CD4-positive, CD25-positive, alpha-beta regulatory T cell (primary cell): ENCODE data around the gene C16orf95. TPM values are rescaled to one million over a fixed set of nuclear protein-coding genes. Genes with fewer than 3 reads are reported as not detected.
"Not testable (repeated sequence)": the region's sequence is repeated elsewhere in the genome, so short reads cannot be mapped to it uniquely, and the experiment has no call there.

Experiments
- ATAC-seq, 2 donors: fragments of 150-1000 bp; cut with Tn5 transposase; one replicate each; pipeline ENCODE4 v1.10.0; 2021; ENCODE audit warnings: low read depth in 2 of 2, moderate number of reproducible peaks in 2 of 2, moderate library complexity in 1 of 2
- DNase-seq, 3 donors: peaks; one replicate each; pipeline versions ENCODE4 v3.0.0 to v3.0.0-alpha.2; 2012 to 2022; ENCODE audit warnings: mixed read lengths in 1 of 3
- H3K27ac ChIP-seq: one replicate; pipeline ENCODE4 v1.7.0; 2013; ENCODE audit warnings: mild to moderate bottlenecking, low read length; ENCODE audit not compliant: insufficient read depth, poor library complexity, severe bottlenecking
- H3K27me3 ChIP-seq: one replicate; pipeline ENCODE4 v1.7.0; 2013; ENCODE audit warnings: low read length; ENCODE audit not compliant: control insufficient read depth, insufficient read depth
- H3K36me3 ChIP-seq: one replicate; pipeline ENCODE4 v1.7.0; 2013; ENCODE audit warnings: mild to moderate bottlenecking, low read length, moderate library complexity; ENCODE audit not compliant: control insufficient read depth, insufficient read depth
- H3K4me1 ChIP-seq: 2 replicates; pipeline ENCODE4 v1.7.0; 2013; ENCODE audit warnings: mild to moderate bottlenecking, low read length; ENCODE audit not compliant: insufficient read depth, control insufficient read depth, poor library complexity, severe bottlenecking
- H3K4me3 ChIP-seq: one replicate; pipeline ENCODE4 v1.7.0; 2013; ENCODE audit warnings: low read depth, mild to moderate bottlenecking, low read length, moderate library complexity
- H3K9me3 ChIP-seq, 2 experiments: 1 replicate in 1 of 2; 2 replicates in 1 of 2; pipeline ENCODE4 v1.7.0; 2013; ENCODE audit warnings: low read length in 2 of 2, mild to moderate bottlenecking in 1 of 2, moderate library complexity in 1 of 2; ENCODE audit not compliant: control insufficient read depth in 2 of 2
- H3K27ac Mint-ChIP-seq, 3 donors: one replicate each; pipeline ENCODE4 v1.8.0; 2020 to 2022; ENCODE audit warnings: mild to moderate bottlenecking in 3 of 3, mixed read lengths in 3 of 3, moderate library complexity in 2 of 3
- H3K27me3 Mint-ChIP-seq: one replicate; pipeline ENCODE4 v1.8.0; 2022; ENCODE audit warnings: mild to moderate bottlenecking, mixed read lengths
- H3K36me3 Mint-ChIP-seq: one replicate; pipeline ENCODE4 v1.8.0; 2020; ENCODE audit warnings: mixed read lengths
- H3K4me1 Mint-ChIP-seq, 4 donors: one replicate each; pipeline ENCODE4 v1.8.0; 2020 to 2022; ENCODE audit warnings: mixed read lengths in 4 of 4, mild to moderate bottlenecking in 1 of 4
- H3K4me3 Mint-ChIP-seq, 4 donors: one replicate each; pipeline ENCODE4 v1.8.0; 2020 to 2022; ENCODE audit warnings: mild to moderate bottlenecking in 4 of 4, mixed read lengths in 4 of 4, moderate library complexity in 3 of 4
- H3K9me3 Mint-ChIP-seq, 7 donors: one replicate each; pipeline ENCODE4 v1.8.0; 2020 to 2022; ENCODE audit warnings: mixed read lengths in 7 of 7, mild to moderate bottlenecking in 3 of 7, moderate library complexity in 2 of 7
- polyA plus RNA-seq, 4 donors: library from polyadenylated mRNA; unstranded; fragments of 300-500 nt; fragmentation: Illumina TruSeq; gene quantifications; one replicate each; pipeline ENCODE4 v1.2.3, GENCODE V29; 2021
- total RNA-seq: library from RNA; stranded (reverse); gene quantifications from one replicate; pipeline ENCODE4 v1.2.3, GENCODE V29; 2022

Gene C16orf95
- total and polyA plus RNA-seq, 5 donors from 2014 or later: 2.1 to 8.8 (median 2.9) TPM

- not testable (repeated sequence) for H3K27me3 ChIP-seq, H3K4me1 ChIP-seq, H3K27ac ChIP-seq, H3K9me3 ChIP-seq, H3K27me3 Mint-ChIP-seq, H3K9me3 Mint-ChIP-seq, DNase-seq, ATAC-seq, H3K4me3 ChIP-seq, H3K4me3 Mint-ChIP-seq, H3K27ac Mint-ChIP-seq
- Mint-ChIP-seq H3K4me1 (peaks cover under 1 to 19% (median 3%) of the 10 kb centered on the region in 4 donors), H3K36me3 (peaks cover 27% of the 10 kb centered on the region)
- peaks cover 38% of the 10 kb centered on the region for H3K36me3 ChIP-seq
Measured at GRCh38 chr16:87339724-87340105, 22.5 kb upstream of the C16orf95 start.

- no peak for ATAC-seq
Measured at GRCh38 chr16:87339086-87339723, 22.0 kb upstream of the C16orf95 start.

GRCh38 chr16:87338155-87338765, 21.1 kb upstream of the C16orf95 start:
- H3K36me3 Mint-ChIP-seq: peaks cover 27% of the 10 kb centered on the region
- Histone ChIP-seq H3K4me1 (no peaks in the 10 kb centered on the region), H3K27me3 (no peaks in the 10 kb centered on the region), H3K27ac (no peak overlapping the region), H3K36me3 (peaks cover 45% of the 10 kb centered on the region), H3K9me3 (no peaks in the 10 kb centered on the region), H3K4me3 (no peak overlapping the region)
- no peaks in the 10 kb centered on the region for H3K9me3 Mint-ChIP-seq
- H3K4me1 Mint-ChIP-seq: peaks cover 0 to 9% (median 3%) of the 10 kb centered on the region in 4 donors
- H3K27ac Mint-ChIP-seq: peak overlapping the region in 1 of 3 donors; percentile 85
- no peak overlapping the region for H3K4me3 Mint-ChIP-seq
- ATAC-seq (no peak), DNase-seq (no peak)
- no peaks in the 10 kb centered on the region for H3K27me3 Mint-ChIP-seq

More at GRCh38 chr16:87339086-87339723, 22.0 kb upstream of the C16orf95 start:
- peaks cover 0 to 16% (median 3%) of the 10 kb centered on the region in 4 donors for H3K4me1 Mint-ChIP-seq
- Histone ChIP-seq H3K27me3 (no peaks in the 10 kb centered on the region), H3K9me3 (no peaks in the 10 kb centered on the region), H3K27ac (no peak overlapping the region), H3K4me3 (no peak overlapping the region), H3K4me1 (no peaks in the 10 kb centered on the region), H3K36me3 (peaks cover 41% of the 10 kb centered on the region)
- no peaks in the 10 kb centered on the region for H3K9me3 Mint-ChIP-seq
- DNase-seq: no peak
- peak overlapping the region in 1 of 3 donors; percentile 85 for H3K27ac Mint-ChIP-seq
- no peak overlapping the region for H3K4me3 Mint-ChIP-seq
- H3K27me3 Mint-ChIP-seq: no peaks in the 10 kb centered on the region
- peaks cover 27% of the 10 kb centered on the region for H3K36me3 Mint-ChIP-seq

GRCh38 chr16:87337262-87337771, 20.1 kb upstream of the C16orf95 start:
- Mint-ChIP-seq H3K27me3 (no peaks in the 10 kb centered on the region), H3K36me3 (peaks cover 23% of the 10 kb centered on the region), H3K9me3 (no peaks in the 10 kb centered on the region), H3K4me1 (peaks cover 0 to 9% (median 3%) of the 10 kb centered on the region in 4 donors), H3K4me3 (peak overlapping the region in 1 of 4 donors; percentile 32), H3K27ac (peak overlapping the region; percentile 5 to 76 (median 67))
- Histone ChIP-seq H3K27me3 (no peaks in the 10 kb centered on the region), H3K27ac (no peak overlapping the region), H3K9me3 (no peaks in the 10 kb centered on the region), H3K4me1 (no peaks in the 10 kb centered on the region), H3K4me3 (no peak overlapping the region), H3K36me3 (peaks cover 37% of the 10 kb centered on the region)
- DNase-seq: no peak
- no peak for ATAC-seq

- Mint-ChIP-seq H3K27ac (peak overlapping the region in 2 of 3 donors; percentile 67 to 84), H3K9me3 (no peaks in the 10 kb centered on the region), H3K36me3 (peaks cover 23% of the 10 kb centered on the region), H3K4me1 (peaks cover 0 to 9% (median 3%) of the 10 kb centered on the region in 4 donors), H3K4me3 (peak overlapping the region in 1 of 4 donors; percentile 32), H3K27me3 (no peaks in the 10 kb centered on the region)
- no peak overlapping the region for H3K4me3 ChIP-seq
- no peak for ATAC-seq
- no peaks in the 10 kb centered on the region for H3K27me3 ChIP-seq
- H3K27ac ChIP-seq: no peak overlapping the region
- H3K4me1 ChIP-seq: no peaks in the 10 kb centered on the region
- no peaks in the 10 kb centered on the region for H3K9me3 ChIP-seq
- no peak for DNase-seq
- H3K36me3 ChIP-seq: peaks cover 36% of the 10 kb centered on the region
Measured at GRCh38 chr16:87336434-87337240, 19.4 kb upstream of the C16orf95 start.

GRCh38 chr16:87335625-87336433, 18.6 kb upstream of the C16orf95 start:
- no peak overlapping the region for H3K4me3 ChIP-seq
- Mint-ChIP-seq H3K4me3 (no peak overlapping the region), H3K4me1 (peaks cover 0 to 9% (median 2%) of the 10 kb centered on the region in 4 donors), H3K9me3 (no peaks in the 10 kb centered on the region), H3K27me3 (no peaks in the 10 kb centered on the region), H3K27ac (peak overlapping the region in 1 of 3 donors; percentile 67), H3K36me3 (peaks cover 23% of the 10 kb centered on the region)
- H3K9me3 ChIP-seq: no peaks in the 10 kb centered on the region
- ATAC-seq (no peak), DNase-seq (no peak)
- H3K27me3 ChIP-seq: no peaks in the 10 kb centered on the region
- H3K36me3 ChIP-seq: peaks cover 33% of the 10 kb centered on the region
- no peaks in the 10 kb centered on the region for H3K4me1 ChIP-seq
- H3K27ac ChIP-seq: no peak overlapping the region
